ENCODE results near the gene MLKL.

GRCh38 chr16:74749291-74750055 is 48.8 kb upstream of the MLKL start:
- TF ChIP-seq CTCF (CRISPR knock-in tag; IDR thresholded peaks at IDR 0.05) (no peak), ZBTB38 (CRISPR knock-in tag; IDR thresholded peaks at IDR 0.05) (no peak), RAD21 (CRISPR knock-in tag; IDR thresholded peaks at IDR 0.05) (no peak), RBFOX2 (IDR thresholded peaks at IDR 0.05; ENCODE audit: low read depth, low read length) (no peak), ZNF780A (CRISPR knock-in tag; IDR thresholded peaks at IDR 0.05) (no peak), POLR2A (IDR thresholded peaks at IDR 0.05; ENCODE audit: insufficient read depth in 1 of 2, low read depth in 2 of 2, low read length in 2 of 2) (no peak), HINFP (CRISPR knock-in tag; IDR thresholded peaks at IDR 0.05; ENCODE audit: low read depth) (no peak), NFE2 (CRISPR knock-in tag; IDR thresholded peaks at IDR 0.05) (no peak), IRF9 (CRISPR knock-in tag; IDR thresholded peaks at IDR 0.05; ENCODE audit: borderline replicate concordance) (no peak)
- TF ChIP-seq, protein P1, sequence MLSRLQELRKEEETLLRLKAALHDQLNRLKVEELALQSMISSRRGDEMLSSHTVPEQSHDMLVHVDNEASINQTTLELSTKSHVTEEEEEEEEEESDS (CRISPR knock-in tag; IDR thresholded peaks at IDR 0.05; ENCODE audit: borderline replicate concordance): no peak

Data from HepG2 (cell line).